Activated naive CD4-positive, alpha-beta T cell treated with anti-CD3 and anti-CD28 coated beads for 36 hours (primary cell): Measurements from ENCODE around the gene C8G. TPM values are rescaled to one million over a fixed set of nuclear protein-coding genes. Genes with fewer than 3 reads are reported as not detected.

Source experiments
- CTCF ChIA-PET: fragments of 350-600 bp; sonication (Branson Sonifier 250); formaldehyde crosslinking; loops from one replicate; lab custom pipeline; 2021; ENCODE audit warnings: antibody characterized with exemption; lab: Charles Lee
- DNase-seq: peaks from one replicate; pipeline ENCODE4 v3.0.0-alpha.2; 2020
- H3K27ac Mint-ChIP-seq: one replicate; pipeline ENCODE4 v1.8.0; 2021; ENCODE audit warnings: mild to moderate bottlenecking, mixed read lengths
- H3K27me3 Mint-ChIP-seq: one replicate; pipeline ENCODE4 v1.8.0; 2021; ENCODE audit warnings: low read depth, mixed read lengths
- H3K36me3 Mint-ChIP-seq: one replicate; pipeline ENCODE4 v1.8.0; 2021; ENCODE audit warnings: low read depth, mixed read lengths
- H3K4me1 Mint-ChIP-seq: one replicate; pipeline ENCODE4 v1.8.0; 2021; ENCODE audit warnings: low read depth, mixed read lengths
- H3K4me3 Mint-ChIP-seq: one replicate; pipeline ENCODE4 v1.8.0; 2021; ENCODE audit warnings: mild to moderate bottlenecking, moderate library complexity, mixed read lengths
- H3K9me3 Mint-ChIP-seq: one replicate; pipeline ENCODE4 v1.8.0; 2021; ENCODE audit warnings: mixed read lengths
- intact Hi-C: fragments of 100-400 bp; cut with micrococcal nuclease; formaldehyde crosslinking; loops from one replicate; pipeline ENCODE4 v1.15.1; 2023
- total RNA-seq, 2 experiments: library from RNA; stranded (reverse); gene quantifications; one replicate each; pipeline ENCODE4 v1.2.3, GENCODE V29; 2021

Gene C8G
- total RNA-seq, 2 experiments from 2014 or later, result 0.83 TPM; not detected in 1

- Mint-ChIP-seq H3K27ac (no peak overlapping the region), H3K9me3 (peaks cover 2% of the 10 kb centered on the region), H3K36me3 (no peaks in the 10 kb centered on the region), H3K27me3 (no peaks in the 10 kb centered on the region), H3K4me1 (peaks cover 4% of the 10 kb centered on the region), H3K4me3 (no peak overlapping the region)
- DNase-seq, result no peak
- intact Hi-C loops, result no loop called here
- CTCF ChIA-PET, result no interaction called here
Measured at GRCh38 chr9:136960212-136960937, 15.3 kb downstream of the C8G start.

GRCh38 chr9:136960938-136961275 lies 15.9 kb downstream of the C8G start:
- Mint-ChIP-seq H3K9me3 (peaks cover 2% of the 10 kb centered on the region), H3K36me3 (no peaks in the 10 kb centered on the region), H3K27me3 (no peaks in the 10 kb centered on the region), H3K4me1 (peaks cover 7% of the 10 kb centered on the region), H3K4me3 (no peak overlapping the region), H3K27ac (no peak overlapping the region)
- intact Hi-C loops, result no loop called here
- CTCF ChIA-PET, result no interaction called here
- DNase-seq, result no peak

GRCh38 chr9:136961279-136962065 lies 16.4 kb downstream of the C8G start:
- CTCF ChIA-PET, result interaction anchor here (0.6 kb wide), 1 partner anchor 145 kb away, joined by 4 read pairs; no protein-coding TSS in a partner anchor
- intact Hi-C loops, result no loop called here
- no peak overlapping the region for H3K27ac Mint-ChIP-seq
- no peaks in the 10 kb centered on the region for H3K36me3 Mint-ChIP-seq
- peaks cover 2% of the 10 kb centered on the region for H3K9me3 Mint-ChIP-seq
- DNase-seq, result no peak
- H3K4me1 Mint-ChIP-seq, result peaks cover 12% of the 10 kb centered on the region
- no peaks in the 10 kb centered on the region for H3K27me3 Mint-ChIP-seq
- H3K4me3 Mint-ChIP-seq, result no peak overlapping the region

- no peaks in the 10 kb centered on the region for H3K36me3 Mint-ChIP-seq
- no peaks in the 10 kb centered on the region for H3K27me3 Mint-ChIP-seq
- intact Hi-C loops, result no loop called here
- CTCF ChIA-PET, result interaction anchor here (0.6 kb wide), 1 partner anchor 146 kb away, joined by 4 read pairs; no protein-coding TSS in a partner anchor
- peaks cover 12% of the 10 kb centered on the region for H3K4me1 Mint-ChIP-seq
- no peak overlapping the region for H3K27ac Mint-ChIP-seq
- DNase-seq, result no peak
- H3K9me3 Mint-ChIP-seq, result no peaks in the 10 kb centered on the region
- H3K4me3 Mint-ChIP-seq, result no peak overlapping the region
Measured at GRCh38 chr9:136962163-136962562, 17.1 kb downstream of the C8G start.

- no peaks in the 10 kb centered on the region for H3K27me3 Mint-ChIP-seq
- intact Hi-C loops, result no loop called here
- no peak for DNase-seq
- H3K27ac Mint-ChIP-seq, result no peak overlapping the region
- H3K4me1 Mint-ChIP-seq, result peaks cover 12% of the 10 kb centered on the region
- CTCF ChIA-PET, result no interaction called here
- no peak overlapping the region for H3K4me3 Mint-ChIP-seq
- no peaks in the 10 kb centered on the region for H3K9me3 Mint-ChIP-seq
- H3K36me3 Mint-ChIP-seq, result no peaks in the 10 kb centered on the region
Measured at GRCh38 chr9:136962701-136963248, 17.7 kb downstream of the C8G start.

GRCh38 chr9:136963341-136963740 lies 18.3 kb downstream of the C8G start:
- no peak for DNase-seq
- intact Hi-C loops, result no loop called here
- no peak overlapping the region for H3K4me3 Mint-ChIP-seq
- H3K36me3 Mint-ChIP-seq, result no peaks in the 10 kb centered on the region
- H3K4me1 Mint-ChIP-seq, result peaks cover 12% of the 10 kb centered on the region
- H3K27me3 Mint-ChIP-seq, result no peaks in the 10 kb centered on the region
- no peak overlapping the region for H3K27ac Mint-ChIP-seq
- H3K9me3 Mint-ChIP-seq, result no peaks in the 10 kb centered on the region
- CTCF ChIA-PET, result no interaction called here

GRCh38 chr9:136963751-136964150 lies 18.7 kb downstream of the C8G start:
- CTCF ChIA-PET, result no interaction called here
- no peak for DNase-seq
- intact Hi-C loops, result no loop called here
- Mint-ChIP-seq H3K27ac (no peak overlapping the region), H3K4me3 (no peak overlapping the region), H3K9me3 (no peaks in the 10 kb centered on the region), H3K4me1 (peaks cover 12% of the 10 kb centered on the region), H3K36me3 (no peaks in the 10 kb centered on the region), H3K27me3 (no peaks in the 10 kb centered on the region)

- no peak overlapping the region for H3K27ac Mint-ChIP-seq
- no peaks in the 10 kb centered on the region for H3K9me3 Mint-ChIP-seq
- intact Hi-C loops, result no loop called here
- no peak for DNase-seq
- no peaks in the 10 kb centered on the region for H3K36me3 Mint-ChIP-seq
- no peak overlapping the region for H3K4me3 Mint-ChIP-seq
- no peaks in the 10 kb centered on the region for H3K27me3 Mint-ChIP-seq
- CTCF ChIA-PET, result no interaction called here
- H3K4me1 Mint-ChIP-seq, result peaks cover 12% of the 10 kb centered on the region
Measured at GRCh38 chr9:136964171-136964689, 19.2 kb downstream of the C8G start.

GRCh38 chr9:136964833-136965422 lies 19.9 kb downstream of the C8G start:
- intact Hi-C loops, result no loop called here
- H3K4me1 Mint-ChIP-seq, result peaks cover 12% of the 10 kb centered on the region
- CTCF ChIA-PET, result no interaction called here
- H3K4me3 Mint-ChIP-seq, result no peak overlapping the region
- H3K27ac Mint-ChIP-seq, result no peak overlapping the region
- no peaks in the 10 kb centered on the region for H3K36me3 Mint-ChIP-seq
- no peak for DNase-seq
- H3K9me3 Mint-ChIP-seq, result no peaks in the 10 kb centered on the region
- H3K27me3 Mint-ChIP-seq, result no peaks in the 10 kb centered on the region

- Mint-ChIP-seq H3K36me3 (no peaks in the 10 kb centered on the region), H3K27ac (no peak overlapping the region), H3K4me3 (no peak overlapping the region), H3K27me3 (no peaks in the 10 kb centered on the region), H3K9me3 (no peaks in the 10 kb centered on the region), H3K4me1 (peaks cover 10% of the 10 kb centered on the region)
- CTCF ChIA-PET, result interaction anchor here (1.1 kb wide), 1 partner anchor 18 kb away, joined by 3 read pairs; no protein-coding TSS in a partner anchor
- intact Hi-C loops, result no loop called here
- peak; percentile 36 for DNase-seq
Measured at GRCh38 chr9:136965771-136966484, 20.9 kb downstream of the C8G start.

- Mint-ChIP-seq H3K36me3 (no peaks in the 10 kb centered on the region), H3K4me3 (no peak overlapping the region), H3K27ac (no peak overlapping the region), H3K27me3 (no peaks in the 10 kb centered on the region), H3K4me1 (peaks cover 10% of the 10 kb centered on the region), H3K9me3 (no peaks in the 10 kb centered on the region)
- intact Hi-C loops, result no loop called here
- CTCF ChIA-PET, result no interaction called here
- no peak for DNase-seq
Measured at GRCh38 chr9:136968333-136969127, 23.5 kb downstream of the C8G start.
